Measurements from ENCODE around the gene NDRG4.

NDRG4 gene

GRCh38 chr16:58536278-58536677 is 36.3 kb downstream of the NDRG4 start:
- DNase-seq (ENCODE audit: low spot score) = no peak
- no peak for TF ChIP-seq CTCF (IDR thresholded peaks at IDR 0.05; ENCODE audit: borderline replicate concordance, control extremely low read depth, extremely low read depth, insufficient read depth, missing control alignments)
- in situ Hi-C loops (cut with MboI; ENCODE audit: low sequenced_read_pairs, unreplicated experiment) = no loop called here

- DNase-seq (ENCODE audit: low spot score) = no peak
- TF ChIP-seq CTCF (IDR thresholded peaks at IDR 0.05; ENCODE audit: borderline replicate concordance, control extremely low read depth, extremely low read depth, insufficient read depth, missing control alignments) = no peak
- in situ Hi-C loops (cut with MboI; ENCODE audit: low sequenced_read_pairs, unreplicated experiment) = no loop called here
Observed at GRCh38 chr16:58537124-58537906, 37.4 kb downstream of the NDRG4 start.

GRCh38 chr16:58541711-58542110 is 41.8 kb downstream of the NDRG4 start:
- TF ChIP-seq CTCF (IDR thresholded peaks at IDR 0.05; ENCODE audit: borderline replicate concordance, control extremely low read depth, extremely low read depth, insufficient read depth, missing control alignments) = no peak
- in situ Hi-C loops (cut with MboI; ENCODE audit: low sequenced_read_pairs, unreplicated experiment) = no loop called here
- no peak for DNase-seq (ENCODE audit: low spot score)

- DNase-seq (ENCODE audit: low spot score) = no peak
- in situ Hi-C loops (cut with MboI; ENCODE audit: low sequenced_read_pairs, unreplicated experiment) = no loop called here
- TF ChIP-seq CTCF (IDR thresholded peaks at IDR 0.05; ENCODE audit: borderline replicate concordance, control extremely low read depth, extremely low read depth, insufficient read depth, missing control alignments) = no peak
Observed at GRCh38 chr16:58542291-58542690, 42.3 kb downstream of the NDRG4 start.

GRCh38 chr16:58543685-58544084 is 43.7 kb downstream of the NDRG4 start:
- in situ Hi-C loops (cut with MboI; ENCODE audit: low sequenced_read_pairs, unreplicated experiment) = no loop called here
- TF ChIP-seq CTCF (IDR thresholded peaks at IDR 0.05; ENCODE audit: borderline replicate concordance, control extremely low read depth, extremely low read depth, insufficient read depth, missing control alignments) = no peak
- DNase-seq (ENCODE audit: low spot score) = no peak

GRCh38 chr16:58548378-58548777 is 48.4 kb downstream of the NDRG4 start:
- no peak for DNase-seq (ENCODE audit: low spot score)
- in situ Hi-C loops (cut with MboI; ENCODE audit: low sequenced_read_pairs, unreplicated experiment) = no loop called here
- no peak for TF ChIP-seq CTCF (IDR thresholded peaks at IDR 0.05; ENCODE audit: borderline replicate concordance, control extremely low read depth, extremely low read depth, insufficient read depth, missing control alignments)

All from GM13976 (cell line).